Cerebellar cortex (tissue), 1 donor: ENCODE measurements around the gene CRK.

Source experiments
- DNase-seq: peaks from one replicate; pipeline ENCODE4 v3.0.0-alpha.2; 2015; ENCODE audit warnings: low spot score

The CRK gene

GRCh38 chr17:1455797-1456599 lies at the start of gene CRK:
Gene CRK, minus strand, starts transcription at chr17:1456232. Its CDS starts 115 bp downstream, at chr17:1456117.
- peak; percentile 93 for DNase-seq

GRCh38 chr17:1505586-1505985 lies 49.6 kb upstream of the CRK start:
- DNase-seq: no peak

GRCh38 chr17:1504866-1505265 lies 48.8 kb upstream of the CRK start:
- no peak for DNase-seq

- DNase-seq: no peak
Measured at GRCh38 chr17:1503699-1504098, 47.7 kb upstream of the CRK start.

DNA sequence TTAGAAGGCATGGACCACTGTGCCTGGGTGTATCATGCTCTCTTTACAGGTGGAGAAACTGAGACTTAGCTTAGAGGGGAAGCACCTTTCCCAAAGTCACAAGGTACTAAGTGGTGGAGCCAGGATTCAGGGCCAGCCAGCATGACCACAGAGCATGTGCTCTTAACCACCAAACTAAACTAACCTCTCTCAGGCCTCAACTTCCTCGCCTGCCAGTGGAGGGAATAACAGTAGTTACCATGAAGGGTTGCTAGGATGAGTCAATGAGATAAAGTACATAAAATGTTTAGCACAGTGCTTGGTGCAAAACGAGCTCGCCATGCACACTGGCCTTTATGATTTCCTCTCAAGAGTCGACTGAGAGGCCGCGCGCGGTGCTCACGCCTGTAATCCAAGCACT lies 42.8 kb upstream of the CRK start:
- no peak for DNase-seq

DNA sequence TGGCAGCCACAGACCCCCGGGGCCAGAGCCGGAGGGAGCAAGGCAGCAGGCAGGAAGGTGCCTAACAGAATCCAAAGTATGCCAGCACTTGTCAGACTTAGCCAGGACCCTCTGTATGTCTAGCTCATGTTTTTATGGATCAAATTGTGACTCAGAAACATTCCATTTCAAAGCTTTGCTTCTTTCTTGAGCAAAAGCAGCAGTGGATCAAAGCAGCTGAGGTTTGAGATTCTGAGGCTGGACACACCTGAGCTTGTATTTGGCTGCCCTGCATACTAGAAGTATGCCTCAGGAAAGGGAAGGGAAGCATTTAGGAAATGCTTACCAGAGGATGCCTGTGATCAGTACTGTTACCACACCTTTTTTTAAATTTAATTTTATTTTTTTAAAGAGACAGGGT lies 42.2 kb upstream of the CRK start:
- DNase-seq: no peak

- no peak for DNase-seq
Measured at GRCh38 chr17:1497831-1498230, 41.8 kb upstream of the CRK start.

DNA sequence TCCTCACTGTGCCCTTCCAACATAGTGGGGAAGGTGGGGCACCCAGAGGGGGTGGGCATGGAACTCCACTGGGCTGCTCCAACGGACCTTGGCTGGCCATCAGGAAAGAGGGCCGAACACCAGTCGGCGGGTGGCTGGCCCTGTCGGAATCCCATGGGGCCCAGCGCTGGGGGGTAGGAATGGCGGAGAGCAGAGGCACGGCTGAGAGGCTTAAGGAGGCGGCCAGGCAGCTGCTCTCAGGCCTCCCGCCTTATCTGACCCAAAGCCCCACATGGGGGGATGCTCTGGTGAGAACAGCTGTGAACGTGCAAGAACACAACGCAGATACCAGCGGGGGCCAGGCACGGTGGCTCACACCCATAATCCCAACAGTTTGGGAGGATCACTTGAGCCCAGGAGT lies 40.8 kb upstream of the CRK start:
- no peak for DNase-seq

DNA sequence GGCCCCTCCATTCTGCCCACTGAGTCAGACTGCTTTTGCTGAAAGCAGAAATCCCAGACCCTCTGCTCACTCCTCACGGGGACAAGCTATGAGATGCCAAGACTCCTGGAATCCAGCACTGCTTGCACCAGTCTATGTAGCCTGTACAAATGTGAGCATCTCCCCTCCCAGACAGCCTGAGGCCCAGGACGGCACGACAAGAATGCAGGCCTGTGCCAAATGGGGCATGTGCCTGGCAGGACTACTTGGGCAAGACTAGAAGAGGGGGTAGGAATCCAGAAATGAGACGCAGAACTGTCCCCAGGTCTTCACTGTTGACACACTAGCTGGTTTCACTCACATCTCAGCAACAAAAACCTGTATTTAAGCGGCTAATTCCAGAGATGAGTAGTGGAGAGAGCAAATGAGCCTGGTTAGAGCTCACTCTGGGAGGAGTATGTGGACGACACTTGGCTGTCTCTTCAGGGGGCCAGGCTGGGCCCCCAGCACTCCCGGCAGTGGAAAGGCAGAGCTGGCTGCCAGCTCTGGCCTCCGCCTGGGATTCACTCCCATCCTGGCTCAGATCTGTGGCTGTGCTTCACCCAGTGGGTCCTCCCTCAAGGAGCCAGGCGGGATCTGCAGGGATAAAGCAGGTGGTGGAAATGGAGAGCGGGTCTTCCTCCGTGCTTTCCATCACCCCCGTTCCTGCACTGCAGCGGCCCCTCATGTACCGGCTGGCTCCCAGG lies 39.4 kb upstream of the CRK start:
- DNase-seq: peak; percentile 45

- no peak for DNase-seq
Measured at GRCh38 chr17:1494736-1495253, 38.8 kb upstream of the CRK start.

DNA sequence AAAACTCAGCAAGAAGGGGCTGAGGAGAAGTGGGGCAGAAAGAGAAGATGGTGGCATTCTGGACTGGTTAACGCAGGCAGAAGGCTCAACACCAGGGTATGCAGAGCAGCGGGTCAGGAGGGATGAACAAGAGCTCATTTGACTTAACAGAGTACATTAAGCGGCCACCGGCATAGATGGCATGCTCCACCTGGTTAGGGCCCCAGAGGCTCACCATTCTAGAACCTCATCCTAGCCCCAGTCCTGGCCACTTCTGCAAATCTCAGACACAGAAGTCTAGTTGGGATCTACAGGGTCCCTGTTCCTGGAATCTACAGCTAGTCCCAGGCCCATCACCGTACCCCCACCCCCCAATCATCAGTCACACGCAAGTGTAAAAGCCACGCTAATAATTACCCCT lies 38.2 kb upstream of the CRK start:
- DNase-seq: no peak

- DNase-seq: no peak
Measured at GRCh38 chr17:1493291-1493980, 37.4 kb upstream of the CRK start.

DNA sequence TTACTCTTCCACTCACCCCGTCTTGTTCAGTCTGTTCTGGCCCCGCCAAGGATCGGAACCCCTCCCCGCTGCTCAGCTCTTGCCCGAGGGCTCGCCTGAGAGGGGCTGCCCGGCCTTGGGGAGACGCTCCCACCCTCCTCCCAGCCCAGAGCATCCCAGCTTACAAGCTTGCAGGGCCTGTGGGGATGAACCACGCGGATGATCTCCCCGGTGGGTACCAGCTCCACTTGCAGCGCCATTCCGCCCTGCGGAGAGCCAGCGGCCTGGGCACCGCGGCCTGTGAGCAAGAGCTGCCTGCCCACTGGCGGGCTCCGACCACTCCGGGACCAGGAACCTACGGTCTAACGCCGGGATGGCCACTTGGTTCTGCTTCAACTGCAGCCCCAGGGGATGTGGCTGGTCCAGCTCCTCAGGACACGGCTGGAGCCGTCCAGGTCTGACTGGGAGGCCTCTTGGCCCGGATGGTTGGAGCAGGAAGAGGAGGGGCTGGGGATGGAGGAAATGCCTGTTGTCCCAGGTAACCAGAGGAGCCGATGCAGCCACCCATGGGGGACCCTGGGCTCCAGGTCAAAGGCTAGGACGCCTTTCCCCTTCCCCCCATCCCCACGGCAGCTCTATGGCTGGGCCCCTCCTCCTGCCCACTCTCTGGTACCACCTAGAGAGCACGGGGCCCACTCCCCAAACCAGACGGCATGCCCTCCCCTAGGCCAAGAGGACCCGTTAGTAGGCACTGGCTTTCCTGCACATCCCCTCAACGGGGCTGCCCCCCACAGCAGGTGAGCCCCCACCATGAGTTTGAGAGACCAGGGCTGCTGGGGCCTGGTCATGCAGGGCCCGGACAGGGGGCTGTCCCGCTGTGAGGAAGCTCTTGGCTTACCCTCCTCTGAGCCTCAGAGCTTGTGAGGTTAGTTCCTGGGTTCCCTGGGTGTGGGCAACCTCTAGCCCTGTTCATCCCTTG lies 36.5 kb upstream of the CRK start, which contains the start of gene MYO1C:
MYO1C (minus strand) TSS at position 438 of the 958 bp plus-strand sequence; CDS start at position 239, 199 bp downstream.
- DNase-seq: no peak

GRCh38 chr17:1491443-1492248 lies 35.6 kb upstream of the CRK start:
- no peak for DNase-seq

DNA sequence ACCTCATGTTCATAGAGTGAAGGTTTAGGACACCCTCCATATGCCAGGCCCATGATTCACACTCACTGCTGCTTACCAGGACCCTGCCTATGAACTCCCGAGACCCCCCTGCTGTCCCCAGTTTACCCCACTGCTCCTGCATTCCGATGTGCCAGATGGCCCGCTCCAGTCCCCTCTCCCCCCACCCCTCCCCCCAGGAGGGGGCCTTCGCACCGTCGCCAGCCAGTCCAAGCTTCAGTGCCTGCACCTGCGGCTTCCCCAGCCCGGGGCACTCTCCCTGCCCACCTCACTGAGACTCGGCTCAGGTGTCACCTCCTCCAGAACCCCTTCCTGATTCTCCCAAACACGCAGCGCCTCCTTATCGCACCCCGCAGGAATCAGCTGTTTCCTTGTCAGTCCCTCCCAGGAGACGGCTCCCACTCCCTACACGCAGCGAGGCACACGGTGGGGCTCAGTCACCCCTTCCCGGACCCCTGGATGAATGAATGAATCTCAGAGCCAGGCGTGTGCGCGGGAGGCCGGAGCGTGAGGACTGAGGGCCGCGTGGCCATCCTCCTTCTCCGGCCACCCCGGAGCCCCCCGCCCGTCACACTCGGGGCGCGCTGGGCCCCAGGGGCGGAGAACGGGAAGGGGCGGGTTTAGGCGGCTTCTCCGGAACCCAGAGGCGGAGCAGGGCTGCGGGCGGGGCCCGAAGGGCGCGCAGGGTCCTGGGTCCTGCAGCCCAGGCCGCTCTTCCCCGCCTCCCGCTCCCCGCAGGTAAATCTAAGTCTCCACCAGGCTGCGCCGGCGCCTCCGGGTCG lies 34.8 kb upstream of the CRK start:
- DNase-seq: peak; percentile 59

GRCh38 chr17:1488826-1489270 lies 32.8 kb upstream of the CRK start:
- DNase-seq: no peak

GRCh38 chr17:1487939-1488825 lies 32.1 kb upstream of the CRK start:
- DNase-seq: peak; percentile 74
